K562 (cell line): Measurements from ENCODE around the gene TSTD2. TPM values are rescaled to one million over a fixed set of nuclear protein-coding genes. Genes with fewer than 3 reads are reported as not detected.
"Not testable (repeated sequence)": the region's sequence is repeated elsewhere in the genome, so short reads cannot be mapped to it uniquely, and the experiment has no call there.

Source experiments
- ATAC-seq: fragments of 200-7000 bp; cut with Tn5 transposase; 3 replicates; pipeline ENCODE4 v1.9.1; 2020; ENCODE audit warnings: moderate library complexity
- BruUV-seq: library from RNA; stranded (reverse); fragments of 400-500 nt; replicated peaks from 2 replicates; lab custom pipeline; 2021; lab: Mats Ljungman, UMichigan
- CTCF ChIA-PET: fragments of 300-600 bp; formaldehyde crosslinking; extraction: SDS; loops from one replicate; lab custom pipeline; 2021; ENCODE audit warnings: low intra/inter-chr PET ratio; lab: Yijun Ruan, JAX
- POLR2A ChIA-PET: fragments of 300-600, 350-650 bp; sonication (Branson Sonifier 250); formaldehyde crosslinking; extraction: SDS; loops from one replicate; lab custom pipeline; 2021; ENCODE audit warnings: antibody characterized with exemption, inconsistent platforms; lab: Yijun Ruan, JAX
- DNase-seq, 4 experiments: peaks; one replicate each; pipeline versions ENCODE4 v3.0.0 to v3.0.0-alpha.2; 2011 to 2018; ENCODE audit warnings: low spot score in 3 of 4, mixed read lengths in 3 of 4; ENCODE audit errors: extremely low read depth in 1 of 4
- FAIRE-seq: peaks from 2 replicates; lab custom pipeline; 2011; peaks lifted over from hg19 to GRCh38; lab: Jason Lieb, UNC
- H2AFZ ChIP-seq: 2 replicates; pipeline ENCODE4 v1.6.0; 2011; ENCODE audit warnings: low read depth, low read length, control low read depth, inconsistent platforms
- H3K27ac ChIP-seq: fragments of 200-600 bp; 3 replicates; pipeline ENCODE4 v1.8.0; 2011; ENCODE audit warnings: low read depth, mild to moderate bottlenecking, control low read depth, inconsistent platforms, low read length, moderate library complexity, mixed read lengths; ENCODE audit errors: extremely low read depth
- H3K27me3 ChIP-seq, 2 experiments: fragments of 300-600 bp in 1 of 2; 2 replicates in 1 of 2; 3 replicates in 1 of 2; pipeline versions ENCODE4 v1.6.0 to v1.8.0; 2011; ENCODE audit warnings: inconsistent platforms in 2 of 2, low read length in 2 of 2, mild to moderate bottlenecking in 1 of 2, mixed read lengths in 1 of 2, moderate library complexity in 1 of 2; ENCODE audit not compliant: control insufficient read depth in 2 of 2, insufficient read depth in 2 of 2
- H3K36me3 ChIP-seq: fragments of 300-600 bp; 3 replicates; pipeline ENCODE4 v1.8.0; 2011; ENCODE audit warnings: mild to moderate bottlenecking, low read length, inconsistent platforms; ENCODE audit not compliant: control insufficient read depth, insufficient read depth
- H3K4me1 ChIP-seq, 2 experiments: fragments of 200-600 bp in 1 of 2; replicated peaks in 1 of 2; 2 replicates in 1 of 2; 3 replicates in 1 of 2; pipeline versions ENCODE4 v1.5.1 to v1.8.0; 2011; ENCODE audit warnings: inconsistent platforms in 2 of 2, low read length in 2 of 2, mild to moderate bottlenecking in 1 of 2, mixed read lengths in 1 of 2, moderate library complexity in 1 of 2; ENCODE audit not compliant: control insufficient read depth in 2 of 2, insufficient read depth in 2 of 2
- H3K4me2 ChIP-seq: 2 replicates; pipeline ENCODE4 v1.6.1; 2011; ENCODE audit warnings: low read length, control low read depth, inconsistent platforms, mixed read lengths; ENCODE audit not compliant: insufficient read depth
- H3K4me3 ChIP-seq: fragments of 200-600 bp; sonication (generic), shearing (Covaris generic); 2 replicates; pipeline ENCODE4 v1.5.1; 2016; ENCODE audit warnings: control low read depth, inconsistent platforms
- H3K79me2 ChIP-seq: fragments of 200-600 bp; 3 replicates; pipeline ENCODE4 v1.8.0; 2011; ENCODE audit warnings: low read length, inconsistent platforms; ENCODE audit not compliant: control insufficient read depth, insufficient read depth
- H3K9ac ChIP-seq, 2 experiments: 2 replicates each; pipeline versions ENCODE4 v1.6.0 to v1.6.1; 2011; ENCODE audit warnings: low read depth in 2 of 2, low read length in 2 of 2, control low read depth in 1 of 2, inconsistent platforms in 1 of 2, mild to moderate bottlenecking in 1 of 2, mixed read lengths in 1 of 2; ENCODE audit not compliant: insufficient read depth in 1 of 2
- H3K9me1 ChIP-seq: one replicate; pipeline ENCODE4 v1.6.0; 2011; ENCODE audit warnings: inconsistent platforms, mild to moderate bottlenecking, low read length, moderate library complexity; ENCODE audit not compliant: control insufficient read depth, insufficient read depth
- H3K9me3 ChIP-seq: replicated peaks from 2 replicates; pipeline ENCODE4 v1.5.1; 2011; ENCODE audit warnings: low read depth, low read length, inconsistent platforms; ENCODE audit not compliant: control insufficient read depth, insufficient read depth
- H4K20me1 ChIP-seq: replicated peaks from 2 replicates; pipeline ENCODE4 v1.6.1; 2011; ENCODE audit warnings: low read length, inconsistent platforms, mixed read lengths; ENCODE audit not compliant: control insufficient read depth, insufficient read depth
- NFYB ChIP-seq: IDR thresholded peaks from 2 replicates; pipeline ENCODE4 v1.6.1; 2011; ENCODE audit warnings: mild to moderate bottlenecking, moderate library complexity; ENCODE audit not compliant: insufficient read length; ENCODE audit errors: extremely low read depth
- POLR2AphosphoS5 ChIP-seq: IDR thresholded peaks from 2 replicates; pipeline ENCODE4 v1.6.1; 2011; ENCODE audit warnings: mild to moderate bottlenecking, low read depth, low read length, moderate library complexity; ENCODE audit not compliant: control insufficient read depth, insufficient read depth
- ZNF695 ChIP-seq: fragments of 450-650 bp; formaldehyde crosslinking; IDR thresholded peaks from 2 replicates; pipeline ENCODE4 v1.4.0; 2020; ENCODE audit warnings: mild to moderate bottlenecking, moderate library complexity
- WGBS: fragments of 100-300 bp; shearing (Covaris generic); methylation state at CpG from one replicate; pipeline ENCODE4 v1.1.6; 2016; ENCODE audit warnings: low coverage, mixed read lengths; ENCODE audit not compliant: insufficient coverage; ENCODE audit errors: missing lambda C conversion rate; 5-methylcytosine and 5-hydroxymethylcytosine counted together
- in situ Hi-C: fragments of 300-500 bp; cut with MboI; formaldehyde crosslinking; loops from 4 replicates; pipeline ENCODE4 v1.15.0; 2018; ENCODE audit warnings: inconsistent platforms, mixed read lengths
- intact Hi-C: fragments of 100-400 bp; cut with micrococcal nuclease; formaldehyde crosslinking; loops from 2 replicates; pipeline ENCODE4 v1.14.2; 2022
- polyA plus RNA-seq, 8 experiments: library from polyadenylated mRNA; depleted of rRNA in 4 of 8; stranded (reverse) in 5 of 8; unstranded in 3 of 8; fragments of >200 nt; fragmentation: Nextera tagmentation in 2 of 8; fragmentation: Illumina TruSeq in 1 of 8; extraction: Ambion mirVana in 2 of 8; extraction: Trizol in 1 of 8; gene quantifications; 2 replicates each; pipeline versions ENCODE4 v1.2.1 to v1.2.3, GENCODE V29; 2011 to 2014; ENCODE audit warnings: inconsistent platforms in 1 of 8, missing spikeins in 1 of 8
- total RNA-seq, 7 experiments: library from RNA; depleted of rRNA in 6 of 7; stranded (reverse); fragments of >200 nt in 6 of 7; fragmentation: Illumina TruSeq in 2 of 7; extraction: Trizol in 2 of 7; gene quantifications; 2 replicates each; pipeline versions ENCODE4 v1.2.1 to v1.2.3, GENCODE V29; 2011 to 2021; ENCODE audit warnings: low replicate concordance in 1 of 7

Gene TSTD2
- total and polyA plus RNA-seq, 9 of the 15 experiments (the other 6 are each of a cell fraction or from before 2014, with no cell fraction given): 10.1 to 36.7 (median 19.0) TPM

GRCh38 chr9:97575673-97576200, 57.4 kb downstream of the TSTD2 start:
- no peak overlapping the region for H3K4me2 ChIP-seq
- H3K9me1 ChIP-seq: no peaks in the 10 kb centered on the region
- no TSS peak for BruUV-seq
- no peaks in the 10 kb centered on the region for H3K4me1 ChIP-seq
- no peaks in the 10 kb centered on the region for H4K20me1 ChIP-seq
- intact Hi-C loops (no loop called here), in situ Hi-C loops (no loop called here)
- no peak overlapping the region for H2AFZ ChIP-seq
- no peak for ATAC-seq
- TF ChIP-seq POLR2AphosphoS5 (peak; percentile 11; the same call in 1 of the 2 replicates), ZNF695 (no peak)
- no peaks in the 10 kb centered on the region for H3K27me3 ChIP-seq
- no peak for DNase-seq
- no peak for FAIRE-seq
- H3K4me3 ChIP-seq: no peak overlapping the region
- POLR2A ChIA-PET: interaction anchor here (0.7 to 1.6 kb wide), 3 partner anchors 15 to 701 kb away, joined by 3 to 6 read pairs (median 3); no protein-coding TSS in a partner anchor
- H3K79me2 ChIP-seq: no peaks in the 10 kb centered on the region
- WGBS: 88% methylated on average over 11 of the region's 11 CpGs
- CTCF ChIA-PET: no interaction called here
- no peaks in the 10 kb centered on the region for H3K9me3 ChIP-seq
- no peak overlapping the region for H3K9ac ChIP-seq
- H3K27ac ChIP-seq: no peak overlapping the region
- H3K36me3 ChIP-seq: peaks cover 28% of the 10 kb centered on the region; the same call in 2 of the 3 replicates

GRCh38 chr9:97574921-97575672, 58.1 kb downstream of the TSTD2 start:
- H3K9me3 ChIP-seq, in situ Hi-C loops, FAIRE-seq, H3K4me3 ChIP-seq, H3K27me3 ChIP-seq, BruUV-seq, DNase-seq, H3K4me1 ChIP-seq, H3K79me2 ChIP-seq, ATAC-seq, intact Hi-C loops, H3K27ac ChIP-seq, H3K9ac ChIP-seq, H3K9me1 ChIP-seq, H4K20me1 ChIP-seq, CTCF ChIA-PET, H3K4me2 ChIP-seq, H2AFZ ChIP-seq: not testable (repeated sequence)
- WGBS: 90% methylated on average over 21 of the region's 21 CpGs
- H3K36me3 ChIP-seq: peaks cover 34% of the 10 kb centered on the region; the same call in 2 of the 3 replicates
- TF ChIP-seq POLR2AphosphoS5 (peak; percentile 6; the same call in 1 of the 2 replicates), NFYB (peak; percentile 42)
- POLR2A ChIA-PET: interaction anchor here (1.6 kb wide), 1 partner anchor 71 kb away, joined by 6 read pairs; no protein-coding TSS in a partner anchor
